HG03064 (cell line): ENCODE data around the gene CRAMP1.

Experiments used
- ATAC-seq: cut with Tn5 transposase; IDR thresholded peaks from one replicate; pipeline ENCODE4 v1.9.1; 2021; ENCODE audit warnings: low read depth; ENCODE audit not compliant: unreplicated experiment

CRAMP1 gene

GRCh38 chr16:1654505-1655268 is 42.5 kb downstream of the CRAMP1 start:
- no peak for ATAC-seq

GRCh38 chr16:1655269-1655807 is 43.2 kb downstream of the CRAMP1 start:
- ATAC-seq: no peak

GRCh38 chr16:1655909-1656807 is 44.0 kb downstream of the CRAMP1 start:
- ATAC-seq: no peak

- no peak for ATAC-seq
Measured at GRCh38 chr16:1656808-1657617, 44.9 kb downstream of the CRAMP1 start.

DNA sequence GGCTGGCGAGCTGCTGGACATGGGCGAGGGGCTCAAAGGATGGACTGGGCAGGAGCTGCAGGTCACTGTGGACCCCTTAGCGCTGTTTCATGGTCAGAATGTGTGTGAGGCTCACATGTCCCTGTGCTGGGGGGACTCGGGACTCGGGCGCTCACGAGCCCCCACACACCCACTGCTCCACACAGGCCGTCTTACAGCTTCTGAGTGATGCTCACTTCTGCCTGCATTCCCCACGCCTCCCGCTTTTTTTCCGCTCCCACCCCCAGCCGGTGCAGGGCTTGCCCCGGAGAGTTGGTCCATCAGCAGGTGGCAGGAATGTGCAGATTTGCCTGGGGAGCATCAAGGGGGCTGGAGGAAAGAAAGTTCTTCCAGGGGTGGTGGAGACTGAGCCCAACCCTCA is 45.7 kb downstream of the CRAMP1 start:
- no peak for ATAC-seq

DNA sequence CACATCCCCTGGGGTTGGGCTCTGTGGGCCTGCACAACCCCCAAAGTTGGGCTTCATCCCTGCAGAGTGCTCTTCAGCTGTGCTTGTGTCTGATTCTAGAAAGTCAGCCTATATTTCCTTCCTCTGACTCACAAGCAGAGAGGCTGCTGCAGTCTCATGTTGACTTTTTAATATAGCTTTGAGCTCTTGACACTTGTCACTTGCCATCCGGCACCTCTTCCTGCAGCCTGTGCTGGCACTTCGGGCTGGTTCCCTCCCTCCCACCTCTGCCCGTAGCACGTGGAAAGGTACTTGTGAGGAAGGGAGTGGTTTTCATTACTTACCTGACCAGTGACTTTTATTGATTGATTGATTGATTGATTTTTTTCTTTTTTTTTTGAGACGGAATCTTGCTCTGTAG is 46.9 kb downstream of the CRAMP1 start:
- ATAC-seq: no peak

GRCh38 chr16:1661826-1662225 is 49.7 kb downstream of the CRAMP1 start:
- ATAC-seq: no peak

DNA sequence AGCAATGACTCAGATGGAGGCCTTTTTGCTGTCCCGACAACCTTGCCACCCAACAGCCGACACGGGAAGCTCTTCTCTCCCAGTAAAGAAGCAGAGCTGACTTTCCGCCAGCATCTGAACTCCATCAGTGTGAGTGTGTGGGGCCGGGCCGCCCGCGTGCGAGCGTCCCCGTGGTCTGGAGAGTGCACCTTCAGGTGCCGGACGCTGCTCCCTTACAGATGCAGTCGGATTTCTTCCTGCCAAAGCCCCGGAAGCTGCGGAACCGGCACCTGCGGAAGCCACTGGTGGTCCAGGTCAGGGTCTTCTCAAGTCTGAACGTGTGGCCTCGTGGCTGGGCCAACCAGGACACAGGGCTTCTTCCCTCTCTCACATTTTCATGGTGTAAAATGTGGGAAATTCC is 50.4 kb downstream of the CRAMP1 start:
- no peak for ATAC-seq

GRCh38 chr16:1665829-1666228 is 53.7 kb downstream of the CRAMP1 start:
- ATAC-seq: no peak

DNA sequence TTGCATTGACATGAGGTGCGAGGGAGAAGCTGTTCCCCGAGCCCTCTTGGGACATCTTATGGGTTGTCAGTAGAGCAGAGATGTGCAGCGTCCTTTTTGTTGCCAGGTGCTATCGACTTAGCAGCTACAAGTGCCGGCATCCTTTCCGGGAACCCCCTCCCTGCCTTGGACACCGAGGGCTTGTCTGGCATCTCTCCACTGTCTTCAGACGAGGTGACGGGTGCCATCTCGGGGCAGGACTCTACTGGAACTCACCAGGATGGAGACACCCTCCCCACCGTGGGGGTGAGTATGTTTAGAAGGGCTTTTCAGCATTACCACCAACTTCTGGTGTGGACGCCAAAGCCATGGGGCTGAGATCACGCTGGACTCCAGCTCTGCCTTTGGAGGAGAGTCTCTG is 54.2 kb downstream of the CRAMP1 start:
- ATAC-seq: no peak

DNA sequence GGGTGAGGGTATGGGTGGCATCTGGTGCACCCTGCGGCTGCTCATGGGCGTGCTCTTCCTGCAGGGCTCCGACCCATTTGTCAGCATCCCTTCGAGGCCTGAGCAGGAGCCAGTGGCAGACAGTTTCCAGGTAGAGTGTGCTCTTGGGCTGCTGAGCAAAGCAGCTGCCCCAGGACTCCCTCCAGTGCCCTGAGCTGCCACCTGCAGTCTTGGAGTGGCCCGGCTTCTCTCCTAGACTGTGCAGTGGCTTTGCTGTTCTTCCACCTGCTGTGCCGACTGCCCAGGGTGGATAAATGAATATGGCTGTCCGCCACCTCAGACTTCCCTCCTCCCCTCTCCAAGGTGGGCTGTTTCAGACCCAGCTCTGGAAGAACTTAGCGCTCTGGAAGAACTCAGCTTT is 55.1 kb downstream of the CRAMP1 start:
- ATAC-seq: no peak

- no peak for ATAC-seq
Measured at GRCh38 chr16:1667916-1668315, 55.8 kb downstream of the CRAMP1 start.

- no peak for ATAC-seq
Measured at GRCh38 chr16:1668612-1669319, 56.6 kb downstream of the CRAMP1 start.

DNA sequence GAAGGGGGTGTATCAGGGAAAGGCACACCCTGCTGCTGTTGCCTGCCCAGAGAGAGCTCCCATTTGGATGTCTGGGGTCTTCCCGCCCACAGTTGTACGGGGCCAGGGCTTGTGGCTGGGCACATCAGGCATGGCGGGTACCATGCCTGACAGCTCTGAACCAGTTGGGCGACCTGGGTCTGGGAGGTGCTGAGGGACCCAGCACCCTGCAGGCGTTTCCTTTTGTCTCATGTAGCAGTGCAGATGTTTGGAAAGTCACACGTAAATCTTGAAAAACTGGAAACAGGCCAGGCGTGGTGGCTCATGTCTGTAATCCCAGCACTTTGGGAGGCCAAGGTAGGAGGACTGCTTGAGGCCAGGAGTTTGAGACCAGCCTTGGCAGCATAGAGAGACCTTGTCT is 57.5 kb downstream of the CRAMP1 start:
- ATAC-seq: no peak

DNA sequence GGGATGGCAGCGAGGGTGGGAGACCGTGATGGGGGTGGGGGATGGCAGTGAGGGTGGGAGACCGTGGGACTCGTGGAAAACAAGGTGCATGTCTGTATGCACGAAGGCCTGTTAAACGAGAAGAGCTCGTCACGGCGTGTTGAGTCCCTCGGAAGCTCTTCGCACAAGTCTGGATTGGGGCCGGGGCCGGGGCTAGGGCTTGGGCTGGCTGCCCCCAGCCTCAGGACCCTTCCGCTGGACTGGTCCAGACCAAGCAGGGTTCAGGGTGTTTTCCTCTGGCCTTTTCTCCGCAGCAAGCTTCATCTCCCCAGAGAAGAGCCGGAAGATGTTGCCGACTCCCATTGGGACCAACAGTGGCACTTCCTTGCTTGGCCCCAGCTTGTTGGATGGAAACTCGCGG is 58.2 kb downstream of the CRAMP1 start:
- no peak for ATAC-seq

- ATAC-seq: no peak
Measured at GRCh38 chr16:1670866-1671265, 58.7 kb downstream of the CRAMP1 start.

DNA sequence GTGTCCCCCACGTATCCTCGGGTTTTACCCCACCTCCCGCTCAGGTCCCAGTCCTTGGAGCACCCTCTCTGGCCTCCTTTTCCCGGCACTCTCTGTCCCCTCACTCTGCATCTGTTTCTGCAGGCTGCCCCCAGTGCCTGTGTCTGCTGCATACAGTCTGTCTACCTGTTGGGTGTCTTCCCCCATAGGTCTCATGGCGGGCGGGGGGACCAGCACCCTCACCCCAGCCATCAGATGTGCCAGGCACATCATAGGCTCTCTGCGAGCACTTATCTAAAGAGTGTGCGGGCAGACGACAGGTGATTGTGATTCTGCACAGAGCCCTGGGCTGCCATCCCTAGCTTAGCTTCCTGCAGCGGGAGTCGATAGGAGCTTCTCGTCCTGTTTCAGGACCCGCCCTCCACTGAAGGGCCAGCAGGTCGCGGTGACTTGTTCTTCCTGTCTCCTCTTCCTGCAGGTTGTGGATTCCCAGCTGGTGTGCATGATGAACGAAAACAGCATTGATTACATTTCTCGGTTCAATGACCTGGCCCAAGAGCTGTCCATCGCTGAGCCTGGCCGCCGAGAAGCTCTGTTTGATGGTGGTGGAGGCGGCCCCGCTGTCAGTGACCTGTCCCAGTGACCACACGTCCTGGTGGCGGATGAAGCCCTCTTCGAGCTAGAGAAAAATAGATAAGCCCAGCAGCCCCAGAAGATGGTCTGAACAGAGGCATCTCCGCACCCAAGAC is 61.4 kb downstream of the CRAMP1 start:
- ATAC-seq: no peak

- ATAC-seq: no peak
Measured at GRCh38 chr16:1674306-1674705, 62.1 kb downstream of the CRAMP1 start.
